Prostate gland (tissue), 2 donors: Measurements from ENCODE around the gene SBF2.

Experiments used
- POLR2A ChIP-seq: fragments of 450-650 bp; IDR thresholded peaks from one replicate; pipeline ENCODE4 v1.6.1; 2016; ENCODE audit warnings: antibody characterized with exemption, mild to moderate bottlenecking
- POLR2AphosphoS5 ChIP-seq: sonication (generic); formaldehyde crosslinking; IDR thresholded peaks from one replicate; pipeline ENCODE4 v1.6.1; 2017; ENCODE audit warnings: antibody characterized with exemption
- TF ChIP-seq, protein P1 (sequence below), 4 experiments: fragments of 200-600 bp in 2 of 4; fragments of 450-650 bp in 2 of 4; sonication (generic) in 2 of 4; IDR thresholded peaks; 1 replicate in 3 of 4; 2 replicates in 1 of 4; pipeline ENCODE4 v1.5.1; 2016 to 2019; ENCODE audit warnings: antibody characterized with exemption in 4 of 4, mild to moderate bottlenecking in 2 of 4, moderate library complexity in 2 of 4

- TF ChIP-seq, protein P1, sequence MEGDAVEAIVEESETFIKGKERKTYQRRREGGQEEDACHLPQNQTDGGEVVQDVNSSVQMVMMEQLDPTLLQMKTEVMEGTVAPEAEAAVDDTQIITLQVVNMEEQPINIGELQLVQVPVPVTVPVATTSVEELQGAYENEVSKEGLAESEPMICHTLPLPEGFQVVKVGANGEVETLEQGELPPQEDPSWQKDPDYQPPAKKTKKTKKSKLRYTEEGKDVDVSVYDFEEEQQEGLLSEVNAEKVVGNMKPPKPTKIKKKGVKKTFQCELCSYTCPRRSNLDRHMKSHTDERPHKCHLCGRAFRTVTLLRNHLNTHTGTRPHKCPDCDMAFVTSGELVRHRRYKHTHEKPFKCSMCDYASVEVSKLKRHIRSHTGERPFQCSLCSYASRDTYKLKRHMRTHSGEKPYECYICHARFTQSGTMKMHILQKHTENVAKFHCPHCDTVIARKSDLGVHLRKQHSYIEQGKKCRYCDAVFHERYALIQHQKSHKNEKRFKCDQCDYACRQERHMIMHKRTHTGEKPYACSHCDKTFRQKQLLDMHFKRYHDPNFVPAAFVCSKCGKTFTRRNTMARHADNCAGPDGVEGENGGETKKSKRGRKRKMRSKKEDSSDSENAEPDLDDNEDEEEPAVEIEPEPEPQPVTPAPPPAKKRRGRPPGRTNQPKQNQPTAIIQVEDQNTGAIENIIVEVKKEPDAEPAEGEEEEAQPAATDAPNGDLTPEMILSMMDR (IDR thresholded peaks at IDR 0.05): no peak
- TF ChIP-seq POLR2A: no peak
- TF ChIP-seq POLR2AphosphoS5: no peak
Measured at GRCh38 chr11:9842923-9843322, 451.1 kb downstream of the SBF2 start.
